ENCODE data around the gene CLCA2.

DNA sequence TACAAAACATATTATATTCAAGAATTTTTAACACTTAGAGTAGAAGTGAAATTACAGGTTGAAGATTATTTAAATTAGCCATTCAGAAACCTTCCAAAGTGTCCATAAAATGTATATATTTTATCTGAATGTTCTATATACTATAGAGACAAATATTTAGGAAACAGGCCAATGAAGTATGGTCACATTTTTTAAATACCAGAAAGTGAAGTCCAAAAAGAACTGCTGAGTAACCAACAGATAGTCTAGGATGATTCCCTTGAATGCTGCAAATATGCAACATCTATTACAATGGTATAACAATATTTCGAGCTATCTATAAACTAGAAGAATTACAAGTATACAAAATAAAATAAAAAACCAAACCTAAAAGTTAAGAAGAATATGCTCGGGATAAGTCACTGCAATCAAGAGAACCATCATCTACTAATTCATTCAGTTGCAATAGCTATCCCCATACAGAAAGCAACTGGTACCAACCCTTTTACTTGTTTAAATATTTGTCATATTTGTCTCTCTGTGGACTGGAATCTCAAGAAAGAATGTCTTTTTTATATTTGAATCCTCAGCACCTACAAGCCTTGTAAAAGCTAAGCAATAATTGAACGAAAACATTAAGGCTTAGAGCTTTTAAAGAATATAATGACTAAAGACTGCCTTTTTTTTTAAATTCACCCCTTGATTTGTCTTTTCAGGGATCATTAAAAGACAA, 35.9 kb upstream of the CLCA2 start:
- TF ChIP-seq, protein P1, sequence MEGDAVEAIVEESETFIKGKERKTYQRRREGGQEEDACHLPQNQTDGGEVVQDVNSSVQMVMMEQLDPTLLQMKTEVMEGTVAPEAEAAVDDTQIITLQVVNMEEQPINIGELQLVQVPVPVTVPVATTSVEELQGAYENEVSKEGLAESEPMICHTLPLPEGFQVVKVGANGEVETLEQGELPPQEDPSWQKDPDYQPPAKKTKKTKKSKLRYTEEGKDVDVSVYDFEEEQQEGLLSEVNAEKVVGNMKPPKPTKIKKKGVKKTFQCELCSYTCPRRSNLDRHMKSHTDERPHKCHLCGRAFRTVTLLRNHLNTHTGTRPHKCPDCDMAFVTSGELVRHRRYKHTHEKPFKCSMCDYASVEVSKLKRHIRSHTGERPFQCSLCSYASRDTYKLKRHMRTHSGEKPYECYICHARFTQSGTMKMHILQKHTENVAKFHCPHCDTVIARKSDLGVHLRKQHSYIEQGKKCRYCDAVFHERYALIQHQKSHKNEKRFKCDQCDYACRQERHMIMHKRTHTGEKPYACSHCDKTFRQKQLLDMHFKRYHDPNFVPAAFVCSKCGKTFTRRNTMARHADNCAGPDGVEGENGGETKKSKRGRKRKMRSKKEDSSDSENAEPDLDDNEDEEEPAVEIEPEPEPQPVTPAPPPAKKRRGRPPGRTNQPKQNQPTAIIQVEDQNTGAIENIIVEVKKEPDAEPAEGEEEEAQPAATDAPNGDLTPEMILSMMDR (IDR thresholded peaks at IDR 0.05) = no peak
- TF ChIP-seq POLR2A (IDR thresholded peaks at IDR 0.05) = no peak
